ENCODE data around the gene GRAMD1B. TPM values are rescaled to one million over a fixed set of nuclear protein-coding genes. Genes with fewer than 3 reads are reported as not detected.
"Not testable (repeated sequence)": the region's sequence is repeated elsewhere in the genome, so short reads cannot be mapped to it uniquely, and the experiment has no call there.

Gene GRAMD1B
- total RNA-seq, 4 donors from 2014 or later, result 2.1 to 8.5 (median 7.0) TPM

DNA sequence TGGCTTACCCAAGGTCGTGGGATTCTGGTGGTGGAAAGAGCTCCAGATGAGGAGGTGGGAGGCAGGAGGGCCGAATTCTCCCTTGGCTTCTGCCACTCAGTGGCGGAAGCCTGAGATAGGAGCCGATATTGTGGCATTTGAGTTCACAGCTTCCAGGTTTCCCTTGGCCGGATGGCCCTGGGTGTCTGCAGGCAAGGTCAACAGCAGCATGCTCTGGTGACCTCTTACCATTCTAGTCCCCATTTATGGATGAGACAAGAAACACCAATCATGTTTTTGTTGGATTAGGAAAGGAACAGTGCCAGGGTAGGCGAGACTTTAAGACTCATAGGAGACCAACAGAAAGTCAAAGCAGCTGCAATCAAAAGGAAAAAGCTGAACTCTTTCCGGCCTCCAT is 89.7 kb downstream of the GRAMD1B start:
- ATAC-seq (ENCODE audit: low FRiP score), result no peak
- no peak for DNase-seq (ENCODE audit: low spot score)
- TF ChIP-seq, protein P1, sequence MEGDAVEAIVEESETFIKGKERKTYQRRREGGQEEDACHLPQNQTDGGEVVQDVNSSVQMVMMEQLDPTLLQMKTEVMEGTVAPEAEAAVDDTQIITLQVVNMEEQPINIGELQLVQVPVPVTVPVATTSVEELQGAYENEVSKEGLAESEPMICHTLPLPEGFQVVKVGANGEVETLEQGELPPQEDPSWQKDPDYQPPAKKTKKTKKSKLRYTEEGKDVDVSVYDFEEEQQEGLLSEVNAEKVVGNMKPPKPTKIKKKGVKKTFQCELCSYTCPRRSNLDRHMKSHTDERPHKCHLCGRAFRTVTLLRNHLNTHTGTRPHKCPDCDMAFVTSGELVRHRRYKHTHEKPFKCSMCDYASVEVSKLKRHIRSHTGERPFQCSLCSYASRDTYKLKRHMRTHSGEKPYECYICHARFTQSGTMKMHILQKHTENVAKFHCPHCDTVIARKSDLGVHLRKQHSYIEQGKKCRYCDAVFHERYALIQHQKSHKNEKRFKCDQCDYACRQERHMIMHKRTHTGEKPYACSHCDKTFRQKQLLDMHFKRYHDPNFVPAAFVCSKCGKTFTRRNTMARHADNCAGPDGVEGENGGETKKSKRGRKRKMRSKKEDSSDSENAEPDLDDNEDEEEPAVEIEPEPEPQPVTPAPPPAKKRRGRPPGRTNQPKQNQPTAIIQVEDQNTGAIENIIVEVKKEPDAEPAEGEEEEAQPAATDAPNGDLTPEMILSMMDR (IDR thresholded peaks at IDR 0.05), result no peak

DNA sequence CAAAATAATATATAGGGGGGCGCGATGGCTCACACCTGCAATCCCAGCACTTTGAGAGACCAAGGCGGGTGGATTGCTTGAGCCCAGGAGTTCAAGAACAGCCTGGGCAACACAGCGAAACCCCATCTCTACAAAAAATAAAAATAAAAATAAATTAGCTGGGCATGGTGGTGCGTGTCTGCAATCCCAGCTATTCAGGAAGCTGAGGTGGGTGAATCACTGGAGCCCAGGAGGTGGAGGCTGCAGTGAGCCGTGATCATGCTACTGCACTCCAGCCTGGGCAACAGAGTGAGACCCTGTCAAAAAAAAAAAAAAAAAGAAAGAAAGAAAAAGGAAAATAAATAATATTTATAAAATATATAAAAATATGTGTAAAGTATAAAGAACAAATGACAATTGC is 90.4 kb downstream of the GRAMD1B start:
- ATAC-seq (ENCODE audit: low FRiP score); DNase-seq (ENCODE audit: low spot score): not testable (repeated sequence)

DNA sequence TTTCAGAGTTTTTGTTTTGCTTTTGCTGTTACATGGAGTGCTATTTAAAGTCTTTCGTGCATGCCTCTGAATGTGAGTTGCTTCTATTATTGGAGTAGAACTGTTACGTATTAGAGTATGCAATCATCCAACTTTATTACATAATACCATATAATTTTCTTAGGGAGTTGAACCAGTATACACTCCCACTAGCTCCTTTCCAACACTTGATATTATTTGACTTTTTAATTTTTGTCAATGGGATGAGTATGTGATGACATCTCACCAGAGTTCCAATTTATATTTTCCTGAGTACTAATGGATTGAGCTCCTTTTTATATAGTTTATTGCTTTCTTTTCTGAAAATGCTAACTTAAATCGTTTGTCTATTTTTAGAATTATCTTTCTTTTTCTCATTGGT is 90.9 kb downstream of the GRAMD1B start:
- ATAC-seq (ENCODE audit: low FRiP score) (no peak), DNase-seq (ENCODE audit: low spot score) (no peak)
- TF ChIP-seq, protein P1 (IDR thresholded peaks at IDR 0.05), result no peak

DNA sequence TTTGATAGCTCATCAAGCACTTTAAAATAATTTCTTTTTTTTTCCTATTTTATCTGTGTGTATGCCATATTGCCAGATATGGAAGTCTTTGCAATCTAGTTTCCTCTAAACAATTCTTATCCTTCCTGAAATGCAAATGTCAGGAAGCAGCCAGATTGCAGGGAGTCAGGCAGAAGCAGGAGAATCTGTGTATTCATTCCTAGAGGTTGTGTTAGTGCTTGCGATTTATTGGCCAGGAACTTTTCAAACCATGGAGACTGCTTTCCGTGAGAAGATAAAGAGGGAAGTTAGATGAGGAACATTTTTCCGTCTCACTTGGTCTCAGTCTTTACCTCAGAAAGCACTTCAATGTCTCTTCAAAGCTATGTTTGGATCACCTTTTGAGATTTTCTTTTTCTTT is 91.9 kb downstream of the GRAMD1B start:
- ATAC-seq (ENCODE audit: low FRiP score) (no peak), DNase-seq (ENCODE audit: low spot score) (no peak)
- TF ChIP-seq, protein P1 (IDR thresholded peaks at IDR 0.05), result no peak

DNA sequence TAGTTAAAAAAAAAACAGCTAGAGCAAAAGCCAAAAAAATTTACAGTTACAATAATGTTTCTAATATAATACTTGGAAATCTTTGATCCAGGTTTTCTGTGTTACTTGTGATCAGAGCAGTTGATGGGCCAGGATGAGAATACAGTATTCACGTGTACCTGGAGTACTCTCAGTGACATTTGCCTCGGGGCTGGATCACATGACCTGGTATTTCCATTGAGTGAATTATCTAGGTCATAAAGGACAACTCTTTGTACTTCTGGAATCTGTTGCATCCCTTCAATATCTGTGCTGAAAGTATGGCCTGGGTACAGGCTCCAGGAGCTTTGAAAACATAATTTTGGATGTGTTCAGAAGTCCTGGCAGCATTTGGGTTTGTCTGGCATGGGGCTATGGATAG is 93.5 kb downstream of the GRAMD1B start:
- no peak for ATAC-seq (ENCODE audit: low FRiP score)
- TF ChIP-seq, protein P1 (IDR thresholded peaks at IDR 0.05), result no peak
- DNase-seq (ENCODE audit: low spot score), result no peak

DNA sequence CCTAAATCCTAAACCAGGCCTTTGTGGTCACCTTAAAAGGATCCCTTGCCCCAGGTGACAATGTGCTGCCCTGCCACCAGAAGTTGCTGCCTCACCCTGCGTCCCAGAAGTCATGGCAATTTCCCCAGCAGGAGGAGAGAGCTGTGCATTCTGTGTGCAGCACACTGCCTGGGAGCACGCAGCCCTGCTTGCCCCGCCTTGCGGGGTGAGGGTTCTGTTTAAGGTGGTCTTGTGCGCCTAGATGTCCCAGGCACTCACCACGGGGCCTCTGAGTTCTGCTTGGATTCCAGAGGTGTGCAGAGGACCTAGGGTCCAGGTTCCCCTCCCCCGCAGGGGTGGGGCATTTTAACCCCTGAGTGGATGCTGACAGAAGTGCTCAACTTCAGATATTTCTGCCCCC is 95.0 kb downstream of the GRAMD1B start:
- no peak for ATAC-seq (ENCODE audit: low FRiP score)
- DNase-seq (ENCODE audit: low spot score), result no peak
- TF ChIP-seq, protein P1 (IDR thresholded peaks at IDR 0.05), result no peak

DNA sequence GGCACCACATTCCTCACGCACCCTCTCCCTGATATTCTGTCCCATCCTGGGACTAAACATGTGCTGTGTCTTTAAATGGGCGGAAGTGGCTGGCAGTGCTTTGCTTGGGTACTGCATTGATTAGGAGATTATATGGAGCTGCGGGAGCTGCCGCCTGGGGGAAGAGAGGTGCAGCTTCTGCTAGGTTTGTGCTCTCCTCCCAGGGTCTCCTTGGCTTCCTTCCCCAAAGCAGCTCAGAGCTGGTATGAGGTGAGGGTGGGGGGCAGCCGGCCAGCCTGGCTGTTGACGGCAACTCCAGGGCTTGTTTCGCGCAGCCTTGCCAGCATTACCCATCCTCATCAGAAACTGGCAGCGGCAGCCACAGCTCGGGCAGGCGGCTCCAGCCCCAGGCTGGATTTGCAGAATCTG is 95.4 kb downstream of the GRAMD1B start:
- TF ChIP-seq, protein P1 (IDR thresholded peaks at IDR 0.05), result no peak
- DNase-seq (ENCODE audit: low spot score) (no peak), ATAC-seq (ENCODE audit: low FRiP score) (no peak)
